Upper lobe of right lung (tissue), 1 donor: ENCODE data around the gene BCAS3. TPM values are rescaled to one million over a fixed set of nuclear protein-coding genes. Genes with fewer than 3 reads are reported as not detected.
"Not testable (repeated sequence)": the region's sequence is repeated elsewhere in the genome, so short reads cannot be mapped to it uniquely, and the experiment has no call there.

Experiments used
- ATAC-seq: fragments of 200-7000 bp; cut with Tn5 transposase; one replicate; pipeline ENCODE4 v1.9.1; 2020; ENCODE audit warnings: mild to moderate bottlenecking, moderate library complexity
- DNase-seq: peaks from one replicate; pipeline ENCODE4 v3.0.0-alpha.2; 2020
- H3K27ac ChIP-seq: fragments of 200-600 bp; one replicate; pipeline ENCODE4 v1.8.0; 2022
- H3K27me3 ChIP-seq: fragments of 200-600 bp; one replicate; pipeline ENCODE4 v1.8.0; 2022; ENCODE audit warnings: mild to moderate bottlenecking
- H3K36me3 ChIP-seq: fragments of 200-600 bp; one replicate; pipeline ENCODE4 v1.8.0; 2022
- H3K4me1 ChIP-seq: fragments of 200-600 bp; one replicate; pipeline ENCODE4 v1.8.0; 2022
- H3K4me3 ChIP-seq: fragments of 200-600 bp; one replicate; pipeline ENCODE4 v1.8.0; 2022; ENCODE audit warnings: mild to moderate bottlenecking
- H3K9me3 ChIP-seq: fragments of 200-600 bp; one replicate; pipeline ENCODE4 v1.8.0; 2022
- CTCF ChIP-seq: fragments of 200-600 bp; IDR thresholded peaks from one replicate; pipeline ENCODE4 v1.8.0; 2022; ENCODE audit warnings: antibody characterized with exemption
- intact Hi-C: fragments of 100-400 bp; cut with DNase I; formaldehyde crosslinking; loops from one replicate; pipeline ENCODE4 v1.11.0; 2022
- total RNA-seq: library from RNA; stranded (reverse); fragmentation: NEBNext Ultra II Directional; extraction: Animal tissue kit (Norgen Biotek cat#: 25700); gene quantifications from one replicate; pipeline ENCODE4 v1.2.1, GENCODE V29; 2021
- donor health status: DM: no; HTN: yes; CAD: no; lungs with severe emphysema.

The BCAS3 gene
- total RNA-seq, 1 donor from 2014 or later: 23.5 TPM

DNA sequence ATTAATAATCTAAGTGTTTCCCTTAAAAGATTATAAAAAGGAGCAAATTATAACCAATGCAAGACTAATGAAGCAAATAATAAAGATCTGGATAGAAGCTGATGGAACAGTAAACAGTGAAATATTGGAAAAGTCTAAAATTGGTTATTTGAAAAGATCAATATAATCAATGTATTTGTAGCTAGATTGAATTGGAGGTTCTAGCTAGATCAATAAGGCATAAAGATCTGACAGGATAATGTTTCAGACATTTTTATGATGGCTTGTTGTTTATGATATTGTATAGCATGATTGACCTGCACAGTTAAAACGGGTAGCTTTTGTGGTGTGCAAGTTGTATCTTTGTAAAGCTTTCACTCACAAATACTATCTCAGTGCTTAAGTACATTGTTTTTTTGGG lies 245.3 kb downstream of the BCAS3 start:
- intact Hi-C loops: no loop called here
- H3K9me3 ChIP-seq: no peaks in the 10 kb centered on the region
- no peak overlapping the region for H3K27ac ChIP-seq
- H3K27me3 ChIP-seq: no peaks in the 10 kb centered on the region
- ATAC-seq (no peak), DNase-seq (no peak)
- TF ChIP-seq CTCF: no peak
- H3K4me3 ChIP-seq: no peak overlapping the region
- H3K36me3 ChIP-seq: no peaks in the 10 kb centered on the region
- no peaks in the 10 kb centered on the region for H3K4me1 ChIP-seq

DNA sequence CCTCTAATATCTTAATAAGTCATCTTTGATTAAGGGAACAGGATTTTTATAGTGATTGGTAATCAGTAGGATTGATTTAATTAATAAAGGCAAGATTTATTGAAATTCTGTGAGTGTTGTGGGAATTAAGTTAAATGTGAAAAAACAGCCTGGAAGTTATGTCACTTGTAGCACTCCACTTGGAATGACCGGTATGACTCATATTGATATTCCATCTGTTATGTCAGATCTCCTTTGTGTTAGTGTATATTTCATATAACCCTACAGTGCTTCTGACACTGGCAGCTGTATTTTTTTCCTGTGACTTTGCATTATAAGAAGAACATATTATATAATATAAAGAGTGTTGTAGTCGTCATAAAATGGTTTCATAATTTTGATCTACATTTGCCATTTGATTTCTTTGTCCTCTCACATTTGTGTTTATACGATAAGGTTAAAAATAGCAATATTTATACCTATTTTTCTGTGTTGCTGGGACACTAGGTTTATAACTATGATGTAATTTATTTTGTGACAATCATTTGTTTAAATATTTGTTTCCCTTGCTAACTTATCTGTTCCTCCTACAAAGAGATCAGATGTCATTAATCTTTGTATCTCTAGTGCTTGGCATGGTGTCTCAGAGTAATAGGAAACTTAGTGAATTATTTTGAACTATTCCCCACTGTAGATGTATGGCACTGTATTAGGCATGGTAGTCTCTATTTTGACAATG lies 249.0 kb downstream of the BCAS3 start:
- no peak for TF ChIP-seq CTCF
- no peak overlapping the region for H3K4me3 ChIP-seq
- no peaks in the 10 kb centered on the region for H3K27me3 ChIP-seq
- H3K27ac ChIP-seq: no peak overlapping the region
- no peak for DNase-seq
- no peaks in the 10 kb centered on the region for H3K36me3 ChIP-seq
- H3K9me3 ChIP-seq: no peaks in the 10 kb centered on the region
- no peaks in the 10 kb centered on the region for H3K4me1 ChIP-seq
- intact Hi-C loops: no loop called here
- no peak for ATAC-seq

DNA sequence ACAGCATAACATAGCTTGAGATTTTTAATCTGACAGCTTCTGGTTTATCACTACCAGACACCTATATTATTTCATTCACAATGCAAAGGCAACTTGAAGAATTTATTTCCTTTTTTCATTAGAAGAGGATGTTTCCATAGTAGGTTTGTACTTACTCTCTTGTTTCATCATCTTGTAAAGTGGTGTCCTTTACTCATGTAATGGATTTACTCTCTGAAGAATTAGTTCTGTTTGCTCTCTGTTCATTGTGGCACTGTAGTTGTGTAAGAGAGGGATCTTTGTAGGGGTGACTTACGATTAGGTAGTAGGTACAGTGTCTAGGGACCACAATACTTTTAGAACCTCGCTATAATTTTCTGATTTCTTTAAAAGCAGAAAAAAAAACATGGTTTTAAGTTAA lies 256.1 kb downstream of the BCAS3 start:
- Histone ChIP-seq H3K9me3 (no peaks in the 10 kb centered on the region), H3K36me3 (no peaks in the 10 kb centered on the region), H3K27ac (no peak overlapping the region), H3K4me3 (no peak overlapping the region), H3K27me3 (no peaks in the 10 kb centered on the region), H3K4me1 (no peaks in the 10 kb centered on the region)
- TF ChIP-seq CTCF: no peak
- intact Hi-C loops: no loop called here
- DNase-seq (no peak), ATAC-seq (no peak)

GRCh38 chr17:60934723-60935122 lies 257.1 kb downstream of the BCAS3 start:
- no peaks in the 10 kb centered on the region for H3K27me3 ChIP-seq
- TF ChIP-seq CTCF: no peak
- H3K27ac ChIP-seq: no peak overlapping the region
- intact Hi-C loops: no loop called here
- no peaks in the 10 kb centered on the region for H3K36me3 ChIP-seq
- H3K9me3 ChIP-seq: no peaks in the 10 kb centered on the region
- no peak overlapping the region for H3K4me3 ChIP-seq
- ATAC-seq (no peak), DNase-seq (no peak)
- no peaks in the 10 kb centered on the region for H3K4me1 ChIP-seq

DNA sequence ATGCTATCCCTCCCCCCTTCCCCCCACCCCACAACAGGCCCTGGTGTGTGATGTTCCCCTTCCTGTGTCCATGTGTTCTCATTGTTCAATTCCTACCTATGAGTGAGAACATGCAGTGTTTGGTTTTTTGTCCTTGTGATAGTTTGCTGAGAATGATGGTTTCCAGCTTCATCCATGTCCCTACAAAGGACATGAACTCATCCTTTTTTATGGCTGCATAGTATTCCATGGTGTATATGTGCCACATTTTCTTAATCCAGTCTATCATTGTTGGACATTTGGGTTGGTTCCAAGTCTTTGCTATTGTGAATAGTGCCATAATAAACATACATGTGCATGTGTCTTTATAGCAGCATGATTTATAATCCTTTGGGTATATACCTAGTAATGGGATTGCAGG lies 258.3 kb downstream of the BCAS3 start:
- H3K4me3 ChIP-seq, H3K27ac ChIP-seq, H3K9me3 ChIP-seq, H3K4me1 ChIP-seq, H3K36me3 ChIP-seq, H3K27me3 ChIP-seq, ATAC-seq, DNase-seq, intact Hi-C loops: not testable (repeated sequence)

GRCh38 chr17:60939318-60939717 lies 261.7 kb downstream of the BCAS3 start:
- H3K4me1 ChIP-seq: peaks cover 10% of the 10 kb centered on the region
- H3K9me3 ChIP-seq: no peaks in the 10 kb centered on the region
- DNase-seq (no peak), ATAC-seq (no peak)
- intact Hi-C loops: no loop called here
- no peaks in the 10 kb centered on the region for H3K36me3 ChIP-seq
- no peak overlapping the region for H3K4me3 ChIP-seq
- no peaks in the 10 kb centered on the region for H3K27me3 ChIP-seq
- no peak for TF ChIP-seq CTCF
- no peak overlapping the region for H3K27ac ChIP-seq
